Fibroblast of pulmonary artery (primary cell): ENCODE measurements around the gene DDX50.
A peak's percentile ranks its signal among the peaks of the same experiment; 100 is the strongest.

Source experiments
- DNase-seq: peaks from one replicate; pipeline ENCODE4 v3.0.0-alpha.2; 2010; ENCODE audit warnings: low read depth
- H3K4me3 ChIP-seq: replicated peaks from 2 replicates; pipeline ENCODE4 v1.5.1; 2011; ENCODE audit warnings: low read depth, mild to moderate bottlenecking, control low read depth, low read length, moderate library complexity
- CTCF ChIP-seq: IDR thresholded peaks from 2 replicates; pipeline ENCODE4 v1.5.1; 2011; ENCODE audit warnings: mild to moderate bottlenecking, control low read depth, low read length, inconsistent platforms; ENCODE audit errors: missing control alignments

Gene DDX50

GRCh38 chr10:68988530-68989316 lies 87.6 kb downstream of the DDX50 start, which contains the start of gene KIFBP:
Gene KIFBP (plus strand): TSS chr10:68988803. CDS start chr10:68988833, 30 bp downstream.
- DNase-seq, result peak; percentile 98
- H3K4me3 ChIP-seq, result peak within 1 kb of the TSS; percentile 91

DNA sequence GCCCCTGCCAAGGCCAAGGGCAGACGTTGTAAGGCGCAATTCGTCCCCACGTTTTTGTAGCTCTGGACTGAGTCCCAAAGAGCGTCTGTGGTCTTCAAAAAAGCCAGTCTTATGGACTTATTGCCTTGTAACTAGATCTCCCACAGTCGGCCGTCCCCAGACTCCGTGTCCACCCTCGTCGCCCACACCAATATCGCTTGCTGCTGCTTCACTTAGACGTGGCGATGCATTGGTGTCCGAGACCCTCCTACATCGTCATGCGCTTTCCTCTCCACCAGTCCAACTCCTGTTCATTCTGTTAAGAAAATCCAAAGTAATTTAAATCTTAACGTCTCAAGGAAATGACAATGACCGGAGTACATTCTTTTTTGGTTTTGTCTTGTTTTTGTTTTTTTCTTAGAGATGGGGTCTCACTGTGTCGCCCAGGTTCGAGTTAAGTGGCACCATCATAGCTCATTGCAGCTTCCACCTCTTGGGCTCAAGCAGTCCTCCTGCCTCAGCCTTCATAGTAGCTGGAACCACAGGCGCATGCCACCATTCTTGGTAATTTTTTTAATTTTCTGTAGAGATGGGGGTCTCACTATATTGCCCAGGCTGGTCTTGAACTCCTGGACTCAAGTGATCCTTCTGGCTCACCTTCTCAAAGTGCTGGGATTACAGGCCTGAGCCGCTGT lies 88.3 kb downstream of the DDX50 start:
- no peak for TF ChIP-seq CTCF
- peak; percentile 16 for DNase-seq
- peak overlapping the region; percentile 91 for H3K4me3 ChIP-seq

More at GRCh38 chr10:68988530-68989316, 87.6 kb downstream of the DDX50 start, which contains the start of gene KIFBP:
- peak; percentile 59 for TF ChIP-seq CTCF

- no peak for TF ChIP-seq CTCF
- peak; percentile 89 for DNase-seq
- H3K4me3 ChIP-seq, result no peak overlapping the region
Measured at GRCh38 chr10:68992636-68993440, 91.7 kb downstream of the DDX50 start.
